RWPE1 (cell line): Measurements from ENCODE around the gene CALHM5.

ENCODE experiments used
- CTCF ChIA-PET: fragments of 350-600 bp; sonication (Branson Sonifier 250); formaldehyde crosslinking; extraction: SDS; loops from one replicate; lab custom pipeline; 2021; lab: Yijun Ruan, JAX
- POLR2A ChIA-PET: fragments of 400-600 bp; formaldehyde crosslinking; extraction: SDS; loops from one replicate; lab custom pipeline; 2020; ENCODE audit warnings: antibody characterized with exemption; ENCODE audit not compliant: low non-redundant PET; lab: Yijun Ruan, JAX
- DNase-seq: peaks from one replicate; pipeline ENCODE4 v3.0.0; 2012; ENCODE audit warnings: low spot score
- H3K27ac ChIP-seq: fragments of 450-650 bp; 2 replicates; pipeline ENCODE4 v1.5.1; 2017
- CTCF ChIP-seq: fragments of 450-650 bp; conservative IDR thresholded peaks from 2 replicates; pipeline ENCODE4 v1.5.1; 2017; ENCODE audit warnings: low read depth, mild to moderate bottlenecking

CALHM5 gene

GRCh38 chr6:116468293-116468692 is 43.1 kb upstream of the CALHM5 start:
- H3K27ac ChIP-seq, result no peak overlapping the region
- ChIA-PET POLR2A (no interaction called here), CTCF (no interaction called here)
- no peak for DNase-seq
- TF ChIP-seq CTCF, result no peak

- ChIA-PET CTCF (no interaction called here), POLR2A (no interaction called here)
- no peak for DNase-seq
- H3K27ac ChIP-seq, result no peak overlapping the region
- TF ChIP-seq CTCF, result no peak
Observed at GRCh38 chr6:116471531-116471930, 39.9 kb upstream of the CALHM5 start.

DNA sequence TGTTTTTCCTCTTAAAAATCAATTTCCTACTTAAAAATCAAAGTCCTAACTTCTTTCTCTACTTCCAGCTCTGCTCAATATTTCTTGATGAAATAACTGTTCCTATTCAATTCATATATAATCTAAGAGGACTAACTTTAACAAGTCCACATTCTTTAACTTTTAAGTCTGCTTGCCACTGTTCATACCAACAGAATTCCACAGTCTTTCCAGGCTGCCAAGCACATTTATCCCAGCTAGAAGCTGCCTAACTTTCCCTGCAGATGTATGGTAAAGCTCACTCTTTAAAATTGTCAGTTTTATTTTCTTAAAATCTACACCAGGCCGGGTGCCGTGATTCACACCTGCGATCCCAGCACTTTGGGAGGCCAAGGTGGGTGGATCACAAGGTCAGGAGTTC is 38.7 kb upstream of the CALHM5 start:
- H3K27ac ChIP-seq, result no peak overlapping the region
- POLR2A ChIA-PET, result no interaction called here
- no peak for DNase-seq
- CTCF ChIA-PET, result interaction anchor here (0.6 kb wide), 1 partner anchor 17 kb away, joined by 6 read pairs; no protein-coding TSS in a partner anchor
- no peak for TF ChIP-seq CTCF

DNA sequence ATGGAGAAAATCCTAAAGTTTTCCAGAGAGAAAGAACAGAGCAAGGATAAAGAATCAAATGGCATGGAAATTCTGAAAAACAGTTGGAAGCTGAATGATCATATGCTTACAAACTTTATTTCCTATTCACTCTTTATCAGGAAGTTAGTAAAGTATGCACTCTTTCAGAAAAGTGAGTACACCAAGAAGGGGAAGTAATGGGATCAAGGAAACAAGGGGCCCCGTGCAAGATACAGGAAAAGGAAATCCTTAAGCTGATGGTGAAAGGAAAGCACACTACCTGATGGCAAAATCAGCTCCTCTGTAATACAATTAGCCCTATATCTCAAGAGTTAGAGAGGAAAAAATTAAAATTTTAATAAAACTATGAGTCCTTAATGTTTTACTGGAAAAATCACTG is 36.3 kb upstream of the CALHM5 start:
- TF ChIP-seq CTCF, result no peak
- DNase-seq, result no peak
- POLR2A ChIA-PET, result no interaction called here
- CTCF ChIA-PET, result interaction anchor here (0.6 kb wide), 1 partner anchor 258 kb away, joined by 4 read pairs; no protein-coding TSS in a partner anchor
- no peak overlapping the region for H3K27ac ChIP-seq

- DNase-seq, result no peak
- POLR2A ChIA-PET, result no interaction called here
- H3K27ac ChIP-seq, result no peak overlapping the region
- TF ChIP-seq CTCF, result no peak
- CTCF ChIA-PET, result no interaction called here
Observed at GRCh38 chr6:116476002-116476678, 35.3 kb upstream of the CALHM5 start.

DNA sequence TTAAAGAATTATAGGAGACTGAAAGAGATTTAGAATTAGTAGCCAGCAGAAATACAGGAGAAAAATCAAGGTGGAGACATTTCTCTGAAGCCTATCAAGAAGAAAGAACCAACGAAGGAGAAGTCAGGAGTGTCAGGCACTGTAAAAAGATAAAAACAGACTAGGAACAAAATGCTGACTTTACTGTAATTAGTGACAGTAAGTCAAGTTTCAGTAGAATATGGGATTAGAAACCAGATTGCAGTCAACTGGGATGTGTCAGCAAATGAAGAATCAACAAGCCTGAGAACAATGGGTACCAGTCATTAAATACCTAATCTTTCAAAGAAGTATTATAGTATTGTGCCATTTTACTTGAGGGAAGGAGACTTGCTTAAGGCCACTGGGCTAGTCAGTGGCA is 28.7 kb upstream of the CALHM5 start:
- H3K27ac ChIP-seq, result no peak overlapping the region
- ChIA-PET CTCF (no interaction called here), POLR2A (no interaction called here)
- TF ChIP-seq CTCF, result no peak
- no peak for DNase-seq
